Measurements from ENCODE around the gene KDM4D.

KDM4D gene

DNA sequence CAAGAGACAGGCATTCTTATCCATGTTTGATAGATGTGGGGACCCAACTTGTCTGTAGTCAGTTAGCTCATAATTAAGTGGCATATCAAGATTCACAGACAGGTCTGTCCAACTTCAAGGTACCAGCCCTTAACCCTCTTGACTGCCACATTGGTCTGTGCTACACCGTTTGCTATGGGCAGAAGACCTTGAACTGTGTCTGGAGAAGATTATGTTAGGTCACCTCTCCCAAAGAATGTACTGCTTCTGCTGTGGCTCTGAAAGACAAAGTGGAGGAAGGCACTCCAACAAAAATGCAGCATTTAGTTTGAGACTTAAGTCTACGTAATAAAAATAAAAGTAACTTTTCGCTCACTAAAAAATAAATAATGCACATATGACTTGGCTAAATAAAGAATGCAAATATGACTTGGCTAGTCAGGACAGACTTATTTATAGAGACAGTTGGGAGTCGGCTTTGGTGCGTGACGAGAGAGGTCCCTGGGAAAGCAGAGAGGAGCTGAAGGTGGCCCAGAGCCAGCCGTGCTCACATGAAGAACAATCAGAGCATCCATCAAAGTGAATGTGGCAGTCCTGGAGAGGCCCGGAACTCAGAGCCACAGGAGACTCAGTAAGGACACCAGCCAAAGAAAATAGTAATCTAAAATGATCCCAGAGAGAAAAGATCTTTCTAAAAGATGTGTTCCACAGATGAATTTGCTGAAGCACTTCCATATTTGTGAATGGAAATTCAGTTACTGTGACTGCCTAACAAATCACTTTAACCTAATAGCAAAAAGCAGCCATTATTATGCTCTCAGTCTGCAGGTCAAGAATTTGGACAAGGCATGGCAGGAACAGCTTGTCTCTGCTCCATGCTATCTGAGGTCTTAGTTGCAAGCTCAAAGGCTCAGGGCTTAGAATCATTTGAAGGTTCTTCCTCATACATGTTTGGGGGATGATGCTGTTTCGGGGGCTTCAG, 35.1 kb upstream of the KDM4D start:
- Histone ChIP-seq H3K27me3 (ENCODE audit: low read depth, low read length) (no peaks in the 10 kb centered on the region), H4K20me1 (ENCODE audit: insufficient read depth, low read length) (no peaks in the 10 kb centered on the region), H3K4me3 (ENCODE audit: low read length) (no peak overlapping the region), H3K9me3 (ENCODE audit: insufficient read depth, low read length) (no peaks in the 10 kb centered on the region), H3K4me1 (ENCODE audit: low read length) (no peaks in the 10 kb centered on the region), H3K27ac (ENCODE audit: low read length) (no peak overlapping the region), H2AFZ (ENCODE audit: low read depth, low read length) (no peak overlapping the region), H3K4me2 (ENCODE audit: low read length) (no peak overlapping the region), H3K79me2 (ENCODE audit: low read length) (no peaks in the 10 kb centered on the region), H3K9ac (ENCODE audit: low read length) (no peak overlapping the region), H3K36me3 (replicated peaks; ENCODE audit: low read depth, low read length) (no peaks in the 10 kb centered on the region)
- TF ChIP-seq EZH2phosphoT487 (IDR thresholded peaks at IDR 0.05; ENCODE audit: low read depth): no peak

DNA sequence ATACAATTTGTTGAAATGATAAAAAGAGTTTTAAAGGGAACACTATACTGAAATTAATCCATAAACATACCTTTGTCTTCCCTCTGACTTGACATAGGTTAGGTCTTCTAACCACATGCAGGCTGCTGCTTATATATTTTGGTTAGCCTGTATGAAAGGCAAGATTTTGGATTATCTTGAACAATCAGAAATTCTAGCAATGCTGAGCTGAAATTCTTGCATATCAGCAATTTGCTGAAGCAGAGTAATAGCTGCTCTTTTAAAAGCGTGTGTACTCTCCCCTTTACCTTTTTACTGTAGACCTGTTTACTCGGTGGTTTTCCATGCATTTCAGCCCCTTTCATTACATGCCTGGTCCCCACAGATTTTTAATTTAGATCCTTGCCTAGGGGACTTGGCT, 34.2 kb upstream of the KDM4D start:
- H3K4me2 ChIP-seq (ENCODE audit: low read length): no peak overlapping the region
- TF ChIP-seq EZH2phosphoT487 (IDR thresholded peaks at IDR 0.05; ENCODE audit: low read depth): no peak
- TF ChIP-seq, protein P1, sequence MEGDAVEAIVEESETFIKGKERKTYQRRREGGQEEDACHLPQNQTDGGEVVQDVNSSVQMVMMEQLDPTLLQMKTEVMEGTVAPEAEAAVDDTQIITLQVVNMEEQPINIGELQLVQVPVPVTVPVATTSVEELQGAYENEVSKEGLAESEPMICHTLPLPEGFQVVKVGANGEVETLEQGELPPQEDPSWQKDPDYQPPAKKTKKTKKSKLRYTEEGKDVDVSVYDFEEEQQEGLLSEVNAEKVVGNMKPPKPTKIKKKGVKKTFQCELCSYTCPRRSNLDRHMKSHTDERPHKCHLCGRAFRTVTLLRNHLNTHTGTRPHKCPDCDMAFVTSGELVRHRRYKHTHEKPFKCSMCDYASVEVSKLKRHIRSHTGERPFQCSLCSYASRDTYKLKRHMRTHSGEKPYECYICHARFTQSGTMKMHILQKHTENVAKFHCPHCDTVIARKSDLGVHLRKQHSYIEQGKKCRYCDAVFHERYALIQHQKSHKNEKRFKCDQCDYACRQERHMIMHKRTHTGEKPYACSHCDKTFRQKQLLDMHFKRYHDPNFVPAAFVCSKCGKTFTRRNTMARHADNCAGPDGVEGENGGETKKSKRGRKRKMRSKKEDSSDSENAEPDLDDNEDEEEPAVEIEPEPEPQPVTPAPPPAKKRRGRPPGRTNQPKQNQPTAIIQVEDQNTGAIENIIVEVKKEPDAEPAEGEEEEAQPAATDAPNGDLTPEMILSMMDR (IDR thresholded peaks at IDR 0.05; ENCODE audit: low read depth, low read length): no peak
- no peaks in the 10 kb centered on the region for H4K20me1 ChIP-seq (ENCODE audit: insufficient read depth, low read length)
- no peaks in the 10 kb centered on the region for H3K27me3 ChIP-seq (ENCODE audit: low read depth, low read length)
- no peaks in the 10 kb centered on the region for H3K4me1 ChIP-seq (ENCODE audit: low read length)
- H3K79me2 ChIP-seq (ENCODE audit: low read length): no peaks in the 10 kb centered on the region
- no peak overlapping the region for H3K27ac ChIP-seq (ENCODE audit: low read length)
- no peak overlapping the region for H3K9ac ChIP-seq (ENCODE audit: low read length)
- no peaks in the 10 kb centered on the region for H3K9me3 ChIP-seq (ENCODE audit: insufficient read depth, low read length)
- no peak overlapping the region for H3K4me3 ChIP-seq (ENCODE audit: low read length)
- H2AFZ ChIP-seq (ENCODE audit: low read depth, low read length): no peak overlapping the region
- H3K36me3 ChIP-seq (replicated peaks; ENCODE audit: low read depth, low read length): no peaks in the 10 kb centered on the region

DNA sequence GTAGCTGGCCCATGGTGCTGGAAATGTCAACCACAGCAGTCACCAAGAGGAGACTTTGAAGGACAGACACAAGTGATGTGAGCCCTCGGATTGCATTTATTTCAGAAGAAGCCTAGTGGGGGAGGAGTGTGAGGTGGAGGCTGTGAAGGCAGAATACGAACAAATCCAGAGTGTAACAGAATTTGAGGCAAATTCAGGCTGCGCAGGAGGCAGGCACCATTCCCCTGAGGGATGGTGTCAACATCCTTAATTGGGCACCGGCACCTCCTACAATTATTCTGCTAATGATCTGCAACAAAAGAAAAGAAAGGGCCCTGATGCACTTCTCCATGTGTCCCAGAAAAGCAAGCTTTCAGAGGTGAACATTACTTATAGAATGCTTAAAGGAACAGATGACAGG, 32.4 kb upstream of the KDM4D start:
- Histone ChIP-seq H3K4me2 (ENCODE audit: low read length) (no peak overlapping the region), H3K79me2 (ENCODE audit: low read length) (no peaks in the 10 kb centered on the region), H3K4me3 (ENCODE audit: low read length) (no peak overlapping the region), H2AFZ (ENCODE audit: low read depth, low read length) (no peak overlapping the region), H3K9me3 (ENCODE audit: insufficient read depth, low read length) (no peaks in the 10 kb centered on the region), H3K27ac (ENCODE audit: low read length) (no peak overlapping the region), H4K20me1 (ENCODE audit: insufficient read depth, low read length) (no peaks in the 10 kb centered on the region), H3K9ac (ENCODE audit: low read length) (no peak overlapping the region), H3K27me3 (ENCODE audit: low read depth, low read length) (no peaks in the 10 kb centered on the region), H3K4me1 (ENCODE audit: low read length) (no peaks in the 10 kb centered on the region), H3K36me3 (replicated peaks; ENCODE audit: low read depth, low read length) (no peaks in the 10 kb centered on the region)
- no peak for TF ChIP-seq EZH2phosphoT487 (IDR thresholded peaks at IDR 0.05; ENCODE audit: low read depth)
- TF ChIP-seq, protein P1 (IDR thresholded peaks at IDR 0.05; ENCODE audit: low read depth, low read length): no peak

DNA sequence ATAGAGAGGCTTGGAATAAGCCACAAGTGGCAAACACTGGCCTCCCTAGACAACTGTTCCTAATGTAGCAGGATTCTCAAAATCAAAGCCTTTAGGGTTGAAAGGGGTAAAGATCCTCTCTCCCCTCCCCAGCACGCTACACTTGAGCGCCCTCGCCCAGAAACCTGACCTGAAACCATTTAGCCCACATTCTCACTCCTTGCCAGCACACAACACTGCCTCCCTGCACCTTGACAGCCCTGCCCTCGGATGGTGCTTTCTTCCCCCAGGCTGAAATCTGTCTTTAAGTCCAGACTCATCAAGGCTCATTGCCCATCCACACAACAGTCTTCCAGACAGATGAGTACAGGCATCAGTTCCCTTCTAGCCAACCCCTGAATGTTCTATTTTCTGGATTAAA, 26.7 kb upstream of the KDM4D start:
- Histone ChIP-seq H3K9me3 (ENCODE audit: insufficient read depth, low read length) (no peaks in the 10 kb centered on the region), H3K4me2 (ENCODE audit: low read length) (no peak overlapping the region), H3K4me3 (ENCODE audit: low read length) (no peak overlapping the region), H4K20me1 (ENCODE audit: insufficient read depth, low read length) (no peaks in the 10 kb centered on the region), H2AFZ (ENCODE audit: low read depth, low read length) (no peak overlapping the region), H3K79me2 (ENCODE audit: low read length) (no peaks in the 10 kb centered on the region), H3K27ac (ENCODE audit: low read length) (no peak overlapping the region), H3K9ac (ENCODE audit: low read length) (no peak overlapping the region), H3K4me1 (ENCODE audit: low read length) (no peaks in the 10 kb centered on the region), H3K27me3 (ENCODE audit: low read depth, low read length) (no peaks in the 10 kb centered on the region), H3K36me3 (replicated peaks; ENCODE audit: low read depth, low read length) (no peaks in the 10 kb centered on the region)
- TF ChIP-seq, protein P1 (IDR thresholded peaks at IDR 0.05; ENCODE audit: low read depth, low read length): no peak
- TF ChIP-seq EZH2phosphoT487 (IDR thresholded peaks at IDR 0.05; ENCODE audit: low read depth): no peak
